Measurements from ENCODE around the gene BAHD1.

Gene BAHD1

GRCh38 chr15:40440743-40441564 is at the start of gene BAHD1:
Gene BAHD1 (plus strand): TSS chr15:40440953. CDS start chr15:40458465, 17,512 bp downstream.
- DNase-seq: peak; percentile 95

DNA sequence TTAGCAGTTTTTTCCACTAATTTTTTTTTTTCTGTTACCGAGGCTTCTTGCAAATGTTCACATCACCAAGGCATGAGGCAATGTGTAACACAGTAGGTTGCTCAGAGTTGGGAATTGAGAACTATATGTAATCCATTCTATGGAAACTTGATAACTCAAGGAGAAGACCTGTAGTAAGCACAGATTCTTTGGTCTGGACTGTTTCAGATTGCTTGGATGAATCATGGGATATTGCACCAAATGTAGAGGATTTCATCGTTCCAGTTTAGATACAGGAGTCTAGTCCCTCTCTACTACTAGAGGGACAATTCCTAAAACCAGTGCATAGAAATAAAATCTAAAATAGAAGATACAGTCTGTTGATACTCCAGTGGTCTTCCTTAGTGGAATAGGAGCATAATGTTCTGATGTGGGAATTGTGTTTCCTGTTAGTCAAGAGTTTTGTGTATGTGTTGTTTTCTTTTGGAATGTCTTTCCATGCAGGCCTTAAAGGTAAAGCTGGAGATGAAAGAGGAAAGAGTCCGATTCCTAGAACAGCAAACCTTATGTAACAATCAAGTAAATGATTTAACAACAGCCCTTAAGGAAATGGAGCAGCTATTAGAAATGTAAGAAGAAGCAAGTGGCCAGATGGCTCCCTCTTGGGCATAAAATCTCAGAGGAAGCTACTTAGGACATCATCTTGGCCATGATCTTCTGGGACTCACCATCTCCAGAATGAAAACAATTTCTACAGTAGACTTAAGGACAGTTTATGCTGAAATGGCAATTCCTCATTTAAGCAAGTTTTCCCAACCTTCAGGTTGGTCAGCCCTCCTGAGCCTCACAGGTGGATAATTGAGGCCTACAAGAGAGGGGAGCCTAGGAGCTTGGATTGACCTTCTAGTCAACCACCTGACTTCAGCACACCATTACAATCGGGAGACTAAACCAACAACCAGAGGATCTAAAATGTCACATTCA is 47.5 kb upstream of the BAHD1 start:
- DNase-seq: no peak

- no peak for DNase-seq
Measured at GRCh38 chr15:40397688-40398412, 42.9 kb upstream of the BAHD1 start.

DNA sequence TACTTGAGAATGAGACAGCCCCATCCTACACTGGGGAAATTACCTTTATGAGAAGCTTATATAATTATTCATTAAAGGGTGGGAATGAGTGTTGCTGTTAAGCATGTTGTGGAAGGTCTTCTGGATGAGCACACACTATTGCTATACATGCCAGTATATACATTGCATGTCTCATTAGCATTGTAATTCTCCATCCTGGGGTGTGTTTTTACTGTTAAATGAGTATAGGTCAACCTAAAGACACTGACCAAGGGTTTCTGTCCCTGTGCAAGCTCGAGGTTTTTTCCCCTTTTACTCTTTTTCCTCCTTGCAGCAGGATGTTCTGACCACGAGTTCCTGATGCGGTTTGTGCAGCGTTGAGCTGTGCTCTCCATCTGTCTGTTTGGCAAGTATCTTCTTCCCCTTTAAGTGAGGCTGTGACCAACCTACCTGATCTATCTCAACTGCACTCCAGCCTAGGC is 42.3 kb upstream of the BAHD1 start:
- DNase-seq: peak; percentile 55

- no peak for DNase-seq
Measured at GRCh38 chr15:40399370-40399769, 41.4 kb upstream of the BAHD1 start.

DNA sequence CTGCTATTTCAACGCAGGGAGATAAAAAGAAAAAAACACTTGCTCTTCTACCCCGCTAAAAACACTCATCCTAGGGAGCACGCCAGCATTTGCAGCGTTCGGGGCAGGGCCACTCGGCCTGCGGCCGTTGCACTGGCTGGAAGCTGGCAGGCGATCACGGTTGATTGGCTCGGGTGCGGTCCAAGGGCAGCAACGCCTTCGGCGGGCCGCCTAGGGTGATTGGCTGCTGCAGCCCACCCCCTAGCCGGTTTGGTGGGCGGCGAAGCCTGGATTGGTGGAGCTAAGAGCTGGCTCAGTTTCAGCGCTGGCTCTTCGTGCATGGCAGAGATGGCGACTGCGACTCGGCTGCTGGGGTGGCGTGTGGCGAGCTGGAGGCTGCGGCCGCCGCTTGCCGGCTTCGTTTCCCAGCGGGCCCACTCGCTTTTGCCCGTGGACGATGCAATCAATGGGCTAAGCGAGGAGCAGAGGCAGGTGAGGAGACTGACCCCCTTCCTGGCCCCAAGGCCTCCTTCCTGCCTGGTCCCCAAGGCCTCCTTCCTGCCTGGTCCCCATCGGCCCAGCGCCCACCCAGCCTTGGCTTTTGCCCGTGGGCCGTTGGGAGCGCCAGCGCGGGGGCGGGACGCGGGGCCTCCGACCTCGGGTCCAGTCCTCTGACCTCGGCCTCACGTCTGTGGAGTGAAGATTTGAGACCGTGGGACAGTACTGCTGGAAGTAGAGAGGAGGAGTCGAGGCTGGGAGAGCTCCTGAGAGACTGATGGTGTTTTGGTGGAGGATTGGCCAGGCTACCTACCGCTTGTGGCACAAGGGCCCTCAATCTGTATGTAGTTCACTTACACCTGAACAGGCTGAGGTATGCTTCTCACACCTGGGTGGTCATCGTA is 35.0 kb upstream of the BAHD1 start, which contains the start of gene IVD:
Gene IVD, plus strand, starts transcription at position 295 of the 881 bp plus-strand sequence. Its CDS starts 33 bp downstream, at position 328.
- peak; percentile 87 for DNase-seq

- no peak for DNase-seq
Measured at GRCh38 chr15:40407330-40407990, 33.3 kb upstream of the BAHD1 start.

GRCh38 chr15:40409366-40409765 is 31.4 kb upstream of the BAHD1 start:
- no peak for DNase-seq

DNA sequence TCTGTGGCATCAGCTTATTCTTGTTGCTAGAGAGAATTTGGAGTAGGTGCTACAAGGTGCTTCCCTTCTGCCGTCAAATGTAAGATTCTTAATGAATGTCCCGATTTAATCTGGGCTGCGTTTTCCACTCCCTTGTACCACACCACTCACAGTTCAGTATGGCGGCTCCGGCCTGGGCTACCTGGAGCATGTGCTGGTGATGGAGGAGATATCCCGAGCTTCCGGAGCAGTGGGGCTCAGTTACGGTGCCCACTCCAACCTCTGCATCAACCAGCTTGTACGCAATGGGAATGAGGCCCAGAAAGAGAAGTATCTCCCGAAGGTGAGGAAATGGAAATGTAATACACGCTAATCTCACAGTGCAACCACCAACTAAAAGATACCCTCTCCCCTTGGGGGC is 30.3 kb upstream of the BAHD1 start:
- no peak for DNase-seq

- DNase-seq: no peak
Measured at GRCh38 chr15:40412095-40412759, 28.5 kb upstream of the BAHD1 start.

GRCh38 chr15:40413036-40413435 is 27.7 kb upstream of the BAHD1 start:
- no peak for DNase-seq

GRCh38 chr15:40414816-40415215 is 25.9 kb upstream of the BAHD1 start:
- no peak for DNase-seq

- no peak for DNase-seq
Measured at GRCh38 chr15:40415226-40415625, 25.5 kb upstream of the BAHD1 start.

DNA sequence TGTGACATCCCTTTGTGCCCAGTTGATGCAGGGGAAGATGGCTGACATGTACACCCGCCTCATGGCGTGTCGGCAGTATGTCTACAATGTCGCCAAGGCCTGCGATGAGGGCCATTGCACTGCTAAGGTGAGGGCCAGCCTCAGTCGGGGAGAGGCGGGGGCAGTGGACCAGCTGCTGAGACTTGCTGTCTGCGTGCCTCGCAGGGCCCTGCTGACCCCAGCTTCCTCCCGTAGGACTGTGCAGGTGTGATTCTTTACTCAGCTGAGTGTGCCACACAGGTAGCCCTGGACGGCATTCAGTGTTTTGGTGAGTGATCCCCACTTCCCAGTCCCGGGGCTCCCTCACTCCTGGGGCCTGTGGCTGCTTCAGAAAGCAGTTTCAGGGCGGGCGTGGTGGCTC is 24.7 kb upstream of the BAHD1 start:
- DNase-seq: no peak

- DNase-seq: no peak
Measured at GRCh38 chr15:40418126-40418525, 22.6 kb upstream of the BAHD1 start.

- DNase-seq: no peak
Measured at GRCh38 chr15:40420071-40420713, 20.6 kb upstream of the BAHD1 start.

DNA sequence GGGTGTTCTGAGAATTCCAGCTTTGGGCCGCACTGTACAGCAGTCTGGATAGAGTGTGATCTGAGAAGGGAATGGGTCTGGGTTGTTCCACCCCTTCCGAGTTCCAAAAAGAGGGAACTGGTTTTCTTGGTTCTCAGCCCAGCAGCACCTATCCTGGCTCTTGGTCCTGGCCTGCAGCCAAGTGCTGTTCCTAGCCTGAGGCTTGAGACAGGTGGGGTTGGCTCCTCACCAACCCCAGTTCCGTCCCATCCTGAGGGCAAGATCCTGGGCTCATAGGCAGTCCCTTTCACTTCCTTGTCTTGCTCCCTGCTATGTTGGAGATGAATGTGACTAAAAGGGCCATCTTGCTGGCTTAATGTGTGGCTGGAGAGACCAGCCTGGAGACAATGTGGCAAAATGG is 20.0 kb upstream of the BAHD1 start:
- DNase-seq: no peak

GRCh38 chr15:40421246-40422157 is 19.3 kb upstream of the BAHD1 start:
- peak; percentile 74 for DNase-seq
